Kidney (tissue), 14 donors: ENCODE results near the gene DZIP1. TPM values are rescaled to one million over a fixed set of nuclear protein-coding genes. Genes with fewer than 3 reads are reported as not detected.

Source experiments
- DNase-seq, 5 donors: peaks; one replicate each; pipeline ENCODE4 v3.0.0-alpha.2; 2013 to 2020
- FAIRE-seq: peaks from 2 replicates; lab custom pipeline; 2012; peaks lifted over from hg19 to GRCh38; lab: Jason Lieb, UNC
- H3K27ac ChIP-seq, 2 donors: one replicate each; pipeline ENCODE4 v1.7.0; 2013; ENCODE audit warnings: low read depth in 2 of 2, low read length in 2 of 2, inconsistent platforms in 1 of 2
- H3K27me3 ChIP-seq: one replicate; pipeline ENCODE4 v1.7.1; 2013; ENCODE audit warnings: low read length, inconsistent platforms; ENCODE audit not compliant: control insufficient read depth, insufficient read depth
- H3K36me3 ChIP-seq, 3 donors: one replicate each; pipeline versions ENCODE4 v1.7.0 to v1.7.1; 2013; ENCODE audit warnings: low read length in 3 of 3, control low read depth in 1 of 3, inconsistent platforms in 1 of 3; ENCODE audit not compliant: insufficient read depth in 3 of 3, control insufficient read depth in 2 of 3
- H3K4me1 ChIP-seq, 3 donors: one replicate each; pipeline versions ENCODE4 v1.7.0 to v1.7.1; 2013; ENCODE audit warnings: low read length in 3 of 3, inconsistent platforms in 1 of 3, low read depth in 1 of 3; ENCODE audit not compliant: control insufficient read depth in 2 of 3, insufficient read depth in 2 of 3
- H3K4me3 ChIP-seq, 3 donors: one replicate each; pipeline versions ENCODE4 v1.7.0 to v1.8.1; 2013; ENCODE audit warnings: low read length in 3 of 3, control low read depth in 1 of 3, inconsistent platforms in 1 of 3
- H3K9ac ChIP-seq, 3 donors: one replicate each; pipeline versions ENCODE4 v1.7.0 to v1.7.1; 2013; ENCODE audit warnings: low read length in 3 of 3, control low read depth in 1 of 3, inconsistent platforms in 1 of 3
- H3K9me3 ChIP-seq, 3 donors: one replicate each; pipeline versions ENCODE4 v1.7.0 to v1.7.1; 2013; ENCODE audit warnings: low read length in 3 of 3, control low read depth in 1 of 3, inconsistent platforms in 1 of 3; ENCODE audit not compliant: control insufficient read depth in 2 of 3, insufficient read depth in 1 of 3
- intact Hi-C: fragments of 100-400 bp; cut with DNase I; formaldehyde crosslinking; loops from one replicate; pipeline ENCODE4 v1.11.1; 2022
- polyA plus RNA-seq: library from polyadenylated mRNA; stranded (reverse); fragments of 350-450 nt; fragmentation: Illumina TruSeq; extraction: RNeasy Lipid Tissue Mini Kit (QIAGEN cat#74804); gene quantifications from one replicate; pipeline ENCODE4 v1.2.3, GENCODE V29; 2014; ENCODE audit warnings: low read depth, low replicate concordance; ENCODE audit not compliant: insufficient read depth
- total RNA-seq: library from RNA; stranded (reverse); fragmentation: NEBNext Ultra II Directional; extraction: Animal tissue kit (Norgen Biotek cat#: 25700); gene quantifications from one replicate; pipeline ENCODE4 v1.2.1, GENCODE V29; 2021
- TF ChIP-seq, protein P1 (sequence below): IDR thresholded peaks from 3 replicates; pipeline ENCODE4 v1.5.1; 2012; ENCODE audit warnings: mild to moderate bottlenecking, moderate library complexity, borderline replicate concordance; ENCODE audit not compliant: insufficient read depth; ENCODE audit errors: extremely low read depth
- donor health status: control.
- donor health status: control.
- donor health status: control.
- donor health status: control.
- donor health status: control.
- donor health status: DM: yes; HTN: yes; CAD: no.
- donor health status: Normal renal cell carcinoma (clear cell type).

The DZIP1 gene
- total and polyA plus RNA-seq, 2 donors from 2014 or later, result 26.7 to 41.4 TPM

DNA sequence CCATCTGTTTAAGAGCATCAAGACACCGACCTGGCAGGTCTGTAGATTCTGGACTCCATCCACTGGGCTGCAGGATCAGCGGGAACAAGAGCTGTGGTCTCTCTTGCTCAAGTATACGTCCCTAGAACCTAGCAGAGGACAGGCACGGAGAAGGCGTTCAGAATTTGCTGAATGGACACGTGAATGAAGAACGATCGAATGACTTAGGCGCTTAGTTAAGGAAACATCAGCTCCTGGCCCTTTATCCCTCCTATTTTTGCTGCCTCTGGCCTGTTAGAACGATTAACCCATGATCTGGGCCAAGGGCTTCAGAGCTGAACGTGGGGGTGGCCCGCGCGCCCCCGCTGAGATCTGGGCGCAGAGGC, 953 bp downstream of the DZIP1 start:
- Histone ChIP-seq H3K27ac (peak overlapping the region; percentile 8 to 71), H3K4me3 (peak overlapping the region; percentile 42 to 93 (median 72)), H3K9me3 (no peaks in the 10 kb centered on the region), H3K36me3 (peaks cover 0 to 2% (median 0%) of the 10 kb centered on the region in 3 donors), H3K27me3 (no peaks in the 10 kb centered on the region), H3K9ac (peak overlapping the region; percentile 29 to 56 (median 51)), H3K4me1 (peaks cover 0 to 4% (median 3%) of the 10 kb centered on the region in 3 donors)
- intact Hi-C loops, result no loop called here
- FAIRE-seq (no peak), DNase-seq (peak in 4 of 5 donors; percentile 38 to 70 (median 52))
- TF ChIP-seq, protein P1, sequence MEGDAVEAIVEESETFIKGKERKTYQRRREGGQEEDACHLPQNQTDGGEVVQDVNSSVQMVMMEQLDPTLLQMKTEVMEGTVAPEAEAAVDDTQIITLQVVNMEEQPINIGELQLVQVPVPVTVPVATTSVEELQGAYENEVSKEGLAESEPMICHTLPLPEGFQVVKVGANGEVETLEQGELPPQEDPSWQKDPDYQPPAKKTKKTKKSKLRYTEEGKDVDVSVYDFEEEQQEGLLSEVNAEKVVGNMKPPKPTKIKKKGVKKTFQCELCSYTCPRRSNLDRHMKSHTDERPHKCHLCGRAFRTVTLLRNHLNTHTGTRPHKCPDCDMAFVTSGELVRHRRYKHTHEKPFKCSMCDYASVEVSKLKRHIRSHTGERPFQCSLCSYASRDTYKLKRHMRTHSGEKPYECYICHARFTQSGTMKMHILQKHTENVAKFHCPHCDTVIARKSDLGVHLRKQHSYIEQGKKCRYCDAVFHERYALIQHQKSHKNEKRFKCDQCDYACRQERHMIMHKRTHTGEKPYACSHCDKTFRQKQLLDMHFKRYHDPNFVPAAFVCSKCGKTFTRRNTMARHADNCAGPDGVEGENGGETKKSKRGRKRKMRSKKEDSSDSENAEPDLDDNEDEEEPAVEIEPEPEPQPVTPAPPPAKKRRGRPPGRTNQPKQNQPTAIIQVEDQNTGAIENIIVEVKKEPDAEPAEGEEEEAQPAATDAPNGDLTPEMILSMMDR, result no peak

DNA sequence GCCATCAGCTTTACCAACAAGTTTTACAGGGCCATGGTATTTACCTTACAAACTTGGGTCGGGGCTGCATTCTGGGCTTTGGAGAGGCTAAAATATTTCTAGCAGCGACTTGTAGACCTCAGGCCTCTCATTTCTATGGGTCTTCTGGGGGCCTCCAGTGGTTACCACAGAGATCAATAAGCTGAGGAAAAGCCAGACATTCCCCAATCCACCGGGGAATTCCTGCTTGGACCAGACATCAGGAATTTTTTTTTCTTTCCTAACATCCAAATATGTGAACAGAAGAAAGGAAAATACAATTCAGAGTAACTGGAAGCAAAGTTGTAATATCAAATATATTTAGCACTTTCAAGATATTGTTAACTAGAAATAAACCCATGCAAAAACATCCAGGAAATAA, 1.5 kb downstream of the DZIP1 start:
- DNase-seq, result peak in 2 of 5 donors; percentile 13 to 18
- H3K27me3 ChIP-seq, result no peaks in the 10 kb centered on the region

DNA sequence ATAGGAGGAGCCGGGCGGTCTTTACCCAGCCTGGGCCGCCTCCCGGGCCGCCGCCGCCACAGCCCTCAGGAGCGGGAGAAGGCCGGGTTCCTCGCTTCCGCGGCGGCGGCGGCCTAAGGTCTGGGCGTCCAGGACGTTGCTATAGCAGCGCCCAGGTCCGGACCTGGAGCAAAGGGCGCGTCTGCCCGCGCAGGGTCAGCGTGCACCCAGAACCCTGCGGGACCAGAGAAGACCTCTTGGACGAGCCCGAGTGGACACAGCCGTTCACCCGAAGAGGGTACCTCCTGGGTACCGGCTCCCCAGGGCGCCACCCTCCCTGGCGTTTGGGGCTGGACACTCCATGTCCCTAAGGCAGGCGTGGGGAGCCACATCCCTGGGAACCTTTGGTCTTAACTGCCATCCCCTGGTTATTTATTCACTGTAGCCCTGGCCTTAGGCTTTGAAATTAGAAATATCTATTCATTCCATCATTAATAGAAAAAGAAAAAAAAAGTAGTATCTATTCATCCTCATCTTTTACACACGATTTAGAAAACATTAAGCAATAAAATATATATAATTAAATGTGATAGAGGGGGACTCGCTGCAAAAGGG, 2.4 kb downstream of the DZIP1 start:
- Histone ChIP-seq H3K27me3 (no peaks in the 10 kb centered on the region), H3K4me3 (peak overlapping the region in 2 of 3 donors; percentile 45 to 93), H3K27ac (peak overlapping the region; percentile 28 to 57), H3K36me3 (peaks cover 0 to 2% (median 2%) of the 10 kb centered on the region in 3 donors), H3K9ac (no peak overlapping the region), H3K4me1 (peaks cover 0 to 4% (median 3%) of the 10 kb centered on the region in 3 donors), H3K9me3 (no peaks in the 10 kb centered on the region)
- intact Hi-C loops, result no loop called here
- DNase-seq (peak in 4 of 5 donors; percentile 65 to 86 (median 72)), FAIRE-seq (no peak)
- TF ChIP-seq, protein P1, result no peak

More for the DNA sequence above, 1.5 kb downstream of the DZIP1 start:
- Histone ChIP-seq H3K9ac (peak overlapping the region in 1 of 3 donors; percentile 51), H3K27ac (peak overlapping the region in 1 of 2 donors; percentile 8), H3K4me1 (peaks cover 0 to 4% (median 3%) of the 10 kb centered on the region in 3 donors), H3K4me3 (peak overlapping the region; percentile 42 to 93 (median 72)), H3K9me3 (no peaks in the 10 kb centered on the region), H3K36me3 (peaks cover 0 to 2% (median 0%) of the 10 kb centered on the region in 3 donors)
- TF ChIP-seq, protein P1, result no peak
- intact Hi-C loops, result no loop called here
- FAIRE-seq, result no peak
